Fibroblast of pulmonary artery (primary cell): ENCODE results near the gene FUCA1.

Experiments
- DNase-seq: peaks from one replicate; pipeline ENCODE4 v3.0.0-alpha.2; 2010; ENCODE audit warnings: low read depth
- H3K4me3 ChIP-seq: replicated peaks from 2 replicates; pipeline ENCODE4 v1.5.1; 2011; ENCODE audit warnings: low read depth, mild to moderate bottlenecking, control low read depth, low read length, moderate library complexity
- TF ChIP-seq, protein P1 (sequence below): IDR thresholded peaks from 2 replicates; pipeline ENCODE4 v1.5.1; 2011; ENCODE audit warnings: mild to moderate bottlenecking, control low read depth, low read length, inconsistent platforms; ENCODE audit errors: missing control alignments

The FUCA1 gene

DNA sequence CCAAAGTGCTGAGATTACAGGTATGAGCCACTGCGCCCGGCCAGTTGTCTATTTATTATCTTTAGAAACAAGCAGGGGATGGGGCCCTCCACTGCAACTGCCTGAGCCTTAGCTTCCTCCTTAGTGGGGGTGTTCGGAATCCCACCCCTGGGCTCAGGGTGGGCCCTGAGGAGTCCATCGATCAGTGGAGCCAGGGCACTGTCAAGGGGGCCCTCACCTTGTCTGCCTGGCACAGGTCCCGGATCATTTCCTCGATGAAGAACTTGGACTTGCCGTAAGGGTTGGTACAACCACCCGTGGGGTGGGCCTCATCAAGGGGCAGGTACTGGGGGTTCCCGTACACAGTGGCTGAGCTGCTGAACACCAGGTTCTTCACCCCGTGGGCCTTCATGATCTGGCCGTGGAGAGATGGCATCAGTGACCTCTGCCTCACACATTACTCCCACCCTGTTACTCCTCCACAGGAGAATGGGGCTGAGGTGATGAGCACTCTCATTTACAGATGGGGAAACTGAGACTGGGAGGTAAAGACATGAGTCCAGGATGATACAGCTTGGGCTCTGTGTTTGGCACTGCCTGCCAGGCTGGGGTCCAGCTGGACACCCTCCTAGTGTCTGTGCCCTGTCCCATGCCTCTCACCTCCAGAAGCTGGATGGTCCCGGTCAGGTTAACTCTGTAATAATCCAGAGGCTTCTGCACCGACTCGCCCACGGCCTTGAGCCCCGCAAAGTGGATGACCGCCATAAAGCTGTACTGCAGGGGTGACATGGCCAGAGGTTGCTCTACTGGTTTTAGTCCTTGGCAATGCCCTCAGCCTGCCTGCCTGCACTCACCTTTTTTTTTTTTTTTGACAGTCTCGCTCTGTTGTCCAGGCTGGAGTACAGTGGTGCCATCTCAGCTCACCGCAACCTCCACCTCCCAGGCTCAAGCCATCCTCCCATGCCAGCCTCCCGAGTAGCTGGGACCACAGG lies 70.3 kb downstream of the FUCA1 start:
- TF ChIP-seq, protein P1, sequence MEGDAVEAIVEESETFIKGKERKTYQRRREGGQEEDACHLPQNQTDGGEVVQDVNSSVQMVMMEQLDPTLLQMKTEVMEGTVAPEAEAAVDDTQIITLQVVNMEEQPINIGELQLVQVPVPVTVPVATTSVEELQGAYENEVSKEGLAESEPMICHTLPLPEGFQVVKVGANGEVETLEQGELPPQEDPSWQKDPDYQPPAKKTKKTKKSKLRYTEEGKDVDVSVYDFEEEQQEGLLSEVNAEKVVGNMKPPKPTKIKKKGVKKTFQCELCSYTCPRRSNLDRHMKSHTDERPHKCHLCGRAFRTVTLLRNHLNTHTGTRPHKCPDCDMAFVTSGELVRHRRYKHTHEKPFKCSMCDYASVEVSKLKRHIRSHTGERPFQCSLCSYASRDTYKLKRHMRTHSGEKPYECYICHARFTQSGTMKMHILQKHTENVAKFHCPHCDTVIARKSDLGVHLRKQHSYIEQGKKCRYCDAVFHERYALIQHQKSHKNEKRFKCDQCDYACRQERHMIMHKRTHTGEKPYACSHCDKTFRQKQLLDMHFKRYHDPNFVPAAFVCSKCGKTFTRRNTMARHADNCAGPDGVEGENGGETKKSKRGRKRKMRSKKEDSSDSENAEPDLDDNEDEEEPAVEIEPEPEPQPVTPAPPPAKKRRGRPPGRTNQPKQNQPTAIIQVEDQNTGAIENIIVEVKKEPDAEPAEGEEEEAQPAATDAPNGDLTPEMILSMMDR: no peak
- no peak overlapping the region for H3K4me3 ChIP-seq
- no peak for DNase-seq

DNA sequence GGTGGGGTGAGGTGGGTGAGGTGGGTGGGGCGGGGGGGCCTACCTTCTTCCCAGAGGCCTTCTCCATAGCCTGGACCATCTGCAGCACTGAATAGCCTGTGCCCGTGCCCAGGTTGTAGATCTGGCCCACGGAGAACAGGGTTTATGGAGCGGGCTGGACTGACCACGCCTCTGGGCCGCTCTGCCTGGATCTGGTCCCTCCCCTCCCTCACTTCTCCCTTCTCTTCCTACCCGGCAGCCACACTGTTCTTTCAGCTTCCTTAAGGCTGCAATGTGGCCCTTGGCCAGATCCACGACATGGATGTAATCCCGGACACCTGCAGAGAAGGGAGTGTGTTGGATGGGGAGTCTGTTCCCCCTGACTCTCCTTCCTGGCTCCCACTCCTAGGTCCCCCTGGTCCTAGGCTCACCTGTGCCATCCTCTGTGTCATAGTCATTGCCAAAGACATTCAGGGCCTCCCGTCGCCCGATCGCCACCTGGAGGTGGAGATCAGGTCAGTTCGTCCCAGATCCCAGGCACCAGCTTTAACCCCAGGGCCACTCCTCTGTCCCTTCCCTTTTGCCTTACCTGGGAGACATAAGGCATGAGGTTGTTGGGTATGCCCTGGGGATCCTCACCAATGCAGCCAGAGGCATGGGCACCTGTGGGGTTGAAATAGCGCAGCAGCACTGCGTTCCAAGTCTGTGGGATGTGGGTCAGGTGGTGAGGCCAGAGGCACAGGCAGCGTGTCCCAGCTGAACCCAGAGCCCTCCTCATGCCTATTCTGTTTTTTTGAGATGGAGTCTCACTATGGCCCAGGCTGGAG lies 71.4 kb downstream of the FUCA1 start:
- DNase-seq: no peak
- H3K4me3 ChIP-seq: no peak overlapping the region
- TF ChIP-seq, protein P1: no peak

DNA sequence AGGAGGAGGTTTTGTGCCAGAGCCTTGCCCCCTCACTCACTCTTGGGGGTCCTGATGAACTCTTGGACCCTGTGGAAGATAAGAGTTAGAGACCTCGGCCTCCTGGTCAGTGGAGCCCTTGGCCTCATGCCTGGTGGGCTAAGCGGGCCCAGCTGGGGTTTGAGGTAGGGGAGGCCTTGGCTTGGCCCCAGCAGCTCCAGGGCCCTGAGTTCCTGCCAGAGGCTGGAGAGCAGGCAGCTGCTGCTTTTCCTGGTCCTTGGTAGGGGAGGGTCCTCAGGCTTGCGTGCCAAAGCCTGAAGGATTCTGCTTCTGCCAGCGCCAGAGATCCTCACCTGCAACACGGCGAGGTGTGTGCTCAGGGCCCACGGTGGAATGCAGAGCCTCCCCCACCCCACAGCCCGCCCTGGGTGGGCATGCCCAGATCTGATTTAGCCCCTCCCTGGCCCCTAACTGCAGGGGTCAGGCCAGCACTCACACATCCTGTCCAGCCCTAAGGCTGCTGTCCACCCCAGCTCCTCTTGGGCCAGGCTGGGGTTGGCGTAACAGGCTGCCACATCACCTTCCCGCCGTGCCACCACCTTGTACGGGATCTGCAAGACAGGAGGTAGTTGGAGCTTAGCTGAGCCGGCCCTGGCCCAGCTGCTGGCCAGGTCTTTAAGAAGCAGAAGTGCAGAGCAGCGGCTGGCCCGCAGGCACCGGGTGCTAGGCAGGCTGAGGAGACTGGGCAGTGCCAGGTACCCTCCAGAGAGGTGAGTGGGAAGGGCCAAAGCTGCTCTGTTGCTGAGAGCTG lies 72.2 kb downstream of the FUCA1 start:
- TF ChIP-seq, protein P1: no peak
- no peak for DNase-seq
- no peak overlapping the region for H3K4me3 ChIP-seq
